GM18858 (cell line): Measurements from ENCODE around the gene CD200R1.
A peak's percentile ranks its signal among the peaks of the same experiment; 100 is the strongest.

ENCODE experiments used
- ATAC-seq: cut with Tn5 transposase; IDR thresholded peaks from one replicate; pipeline ENCODE4 v1.9.1; 2021; ENCODE audit not compliant: unreplicated experiment

The CD200R1 gene

DNA sequence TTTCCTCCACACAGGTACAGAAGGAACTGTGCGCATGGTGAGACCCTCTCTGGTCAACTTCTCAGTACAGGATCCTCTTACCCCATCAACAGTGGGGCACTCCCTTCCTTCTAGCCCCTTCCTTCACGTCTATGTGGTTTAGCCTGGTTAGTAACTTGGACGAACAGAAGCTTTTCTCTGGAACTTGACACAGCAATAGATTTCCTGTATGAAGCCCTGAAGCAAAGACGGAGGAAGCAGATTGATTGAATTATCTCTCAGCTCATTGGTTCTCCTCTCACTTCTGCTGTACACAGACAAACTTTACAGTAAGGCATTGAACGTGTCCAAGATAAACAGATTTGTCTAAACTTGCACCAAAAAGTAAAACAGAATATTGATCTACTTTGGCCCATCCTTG is at the start of gene CD200R1:
TSS of gene CD200R1 (minus strand) at position 210 of the 400 bp plus-strand sequence. CDS start 246 bp downstream, outside the sequence.
- no peak for ATAC-seq

DNA sequence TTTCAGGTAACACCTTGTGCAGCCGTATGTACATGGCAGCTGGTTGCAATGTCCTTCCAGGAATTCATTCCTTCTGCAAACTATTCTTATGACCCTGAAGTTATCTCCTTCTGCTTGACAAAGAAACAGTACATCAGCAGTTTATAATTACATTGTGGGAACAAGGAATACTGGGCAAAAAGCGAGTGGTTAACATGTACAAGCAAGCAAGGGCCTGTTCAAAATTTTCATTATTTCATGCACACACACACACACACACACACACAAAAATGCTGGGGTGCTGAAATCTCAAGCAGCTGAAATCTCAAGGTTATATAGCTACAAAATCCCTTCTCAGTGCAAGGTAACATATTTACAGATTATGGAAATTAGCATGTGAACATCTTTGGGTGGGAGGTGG is 46.6 kb upstream of the CD200R1 start:
- no peak for ATAC-seq

GRCh38 chr3:113019182-113020137 is 44.6 kb upstream of the CD200R1 start:
- ATAC-seq = peak; percentile 89

- no peak for ATAC-seq
Observed at GRCh38 chr3:113018536-113019181, 43.8 kb upstream of the CD200R1 start.

DNA sequence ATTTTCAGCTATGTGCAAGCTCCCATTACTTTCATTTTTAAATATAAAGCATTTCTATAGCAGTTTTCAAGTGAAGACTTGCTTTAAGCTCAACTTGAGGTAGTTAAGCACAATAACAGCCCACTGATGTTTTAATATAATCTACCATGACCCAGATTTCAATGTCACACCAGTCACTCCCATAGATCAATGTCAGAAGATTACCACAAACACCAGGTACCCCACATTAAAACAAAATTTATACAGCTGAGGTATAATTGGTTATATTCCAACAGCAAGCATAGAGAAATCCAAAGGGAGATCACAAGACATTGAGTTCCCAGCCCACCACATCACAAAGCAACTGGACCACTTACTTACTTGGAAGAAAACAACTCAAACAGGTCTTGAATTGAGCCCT is 38.7 kb upstream of the CD200R1 start:
- ATAC-seq = no peak

DNA sequence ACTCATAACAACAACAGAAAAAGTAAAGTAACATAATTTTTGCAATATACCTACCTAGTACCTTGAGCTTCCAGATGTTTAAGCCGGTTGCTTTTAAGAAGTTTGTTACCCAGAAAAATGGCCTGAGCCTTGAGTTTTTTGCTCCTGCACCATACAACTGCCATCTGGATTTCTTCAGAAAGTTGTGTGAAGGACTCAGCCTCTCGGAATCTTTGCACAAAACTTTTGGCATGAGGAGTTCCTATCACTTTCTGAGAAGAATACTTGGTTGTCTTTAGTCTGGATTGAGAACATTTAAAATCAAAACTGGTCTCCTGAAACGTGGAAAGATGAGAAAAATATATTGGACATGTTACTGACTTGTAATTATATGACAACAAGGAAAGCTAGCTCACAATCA is 33.2 kb upstream of the CD200R1 start:
- no peak for ATAC-seq

GRCh38 chr3:113006359-113007056 is 31.6 kb upstream of the CD200R1 start:
- no peak for ATAC-seq

DNA sequence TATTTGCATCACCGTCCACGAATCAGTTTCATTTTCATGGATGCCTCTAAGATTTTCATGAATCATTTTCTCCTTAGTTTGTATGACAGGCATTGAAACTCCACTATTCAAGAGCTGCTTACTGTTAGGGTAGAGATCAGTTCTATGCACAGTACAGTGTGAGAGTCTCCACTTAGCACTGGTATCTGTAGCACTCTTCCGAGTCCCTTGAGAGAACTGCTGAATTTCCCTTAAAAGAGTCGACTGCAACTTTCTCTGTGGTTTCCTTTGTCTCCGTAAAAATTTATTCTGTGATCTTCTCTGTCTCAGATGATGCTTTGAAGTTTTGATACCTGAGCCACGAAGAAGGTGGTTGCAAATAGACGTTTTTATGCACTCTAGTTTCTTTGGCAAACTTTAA is 30.7 kb upstream of the CD200R1 start:
- ATAC-seq = no peak

DNA sequence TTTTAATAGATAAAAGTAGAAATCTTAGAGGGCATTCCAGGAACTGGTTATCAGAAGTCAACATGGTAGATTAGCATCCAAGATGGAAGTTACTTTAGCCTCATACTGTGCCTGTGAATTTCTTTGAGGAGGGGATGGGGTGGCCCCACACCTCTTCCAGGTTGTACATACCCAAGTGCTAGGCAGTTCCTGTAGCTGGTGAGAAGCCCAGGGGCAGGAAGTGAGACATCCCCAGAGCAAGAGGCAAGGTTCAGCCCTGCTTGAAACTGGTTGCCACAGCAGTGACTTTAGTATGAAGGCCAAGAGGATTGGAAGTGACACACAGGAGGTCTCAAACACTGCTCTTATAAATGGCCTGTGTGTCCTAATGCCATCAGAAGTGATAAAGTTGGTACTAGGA is 27.8 kb upstream of the CD200R1 start:
- no peak for ATAC-seq

- ATAC-seq = no peak
Observed at GRCh38 chr3:113002037-113002436, 27.1 kb upstream of the CD200R1 start.

DNA sequence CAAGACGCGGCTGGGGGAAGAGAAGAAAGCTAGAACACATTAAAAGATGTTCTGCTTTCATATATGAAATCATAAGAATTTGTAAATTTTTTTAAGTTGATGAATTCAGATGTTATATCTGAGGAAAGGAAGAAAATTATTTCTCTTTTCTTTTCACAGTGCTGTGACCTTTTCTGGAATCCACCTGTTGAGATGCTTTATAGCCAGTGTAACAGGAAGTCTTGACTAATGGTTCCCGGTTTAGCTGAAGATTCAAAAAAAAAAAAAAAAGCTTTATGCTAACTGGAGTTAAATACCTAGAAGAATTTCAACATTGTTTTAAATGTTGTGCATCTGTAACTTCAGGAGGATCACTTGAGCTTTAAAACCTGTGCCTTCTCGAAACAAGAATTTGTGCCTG is 25.8 kb upstream of the CD200R1 start:
- ATAC-seq = no peak

GRCh38 chr3:112995800-112996199 is 20.9 kb upstream of the CD200R1 start:
- no peak for ATAC-seq

- peak; percentile 78 for ATAC-seq
Observed at GRCh38 chr3:112990672-112991602, 16.0 kb upstream of the CD200R1 start, which contains the start of gene GTPBP8. GTPBP8 (plus strand) TSS chr3:112990984; CDS start chr3:112991000, 16 bp downstream.

GRCh38 chr3:112987710-112988334 is 12.9 kb upstream of the CD200R1 start:
- no peak for ATAC-seq

DNA sequence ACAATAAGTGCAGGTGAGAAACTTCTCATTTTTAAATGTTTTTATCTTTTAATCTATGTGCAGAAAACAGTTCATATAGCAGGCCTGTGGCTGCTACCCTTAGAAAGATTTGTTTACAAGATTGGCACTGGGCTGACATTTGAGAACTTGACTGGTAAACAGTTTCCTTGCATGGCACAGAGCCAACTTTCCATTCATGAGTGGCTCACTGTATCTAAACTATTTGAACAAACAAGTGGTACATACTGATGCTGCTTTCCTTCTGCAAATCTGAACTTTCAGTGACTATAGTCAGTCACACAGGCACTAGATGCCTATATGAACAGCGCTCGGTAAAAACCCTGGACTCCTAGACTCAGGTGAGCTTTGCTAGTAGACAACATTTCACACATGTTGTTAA is 9.6 kb upstream of the CD200R1 start:
- no peak for ATAC-seq

GRCh38 chr3:112982710-112983109 is 7.8 kb upstream of the CD200R1 start:
- no peak for ATAC-seq

DNA sequence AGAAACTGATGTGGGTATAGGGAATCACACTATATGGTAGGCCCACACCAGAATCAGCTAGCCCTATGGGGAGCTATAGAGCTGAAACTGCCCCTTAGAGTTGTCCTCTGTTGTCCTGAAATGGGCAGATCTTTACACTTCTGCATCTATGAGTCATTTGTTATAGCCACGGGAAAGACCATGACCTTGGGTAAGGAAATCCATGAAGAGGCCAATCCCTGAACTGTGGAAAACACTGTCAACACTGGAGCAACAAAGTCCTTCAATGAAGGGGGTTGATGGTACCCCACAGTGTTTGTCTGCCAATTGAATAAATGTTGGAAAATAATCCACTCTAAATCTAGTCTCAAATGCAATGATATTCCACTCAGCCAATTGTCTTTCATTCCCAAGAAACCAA is 5.2 kb upstream of the CD200R1 start:
- ATAC-seq = no peak

GRCh38 chr3:112979244-112979832 is 4.4 kb upstream of the CD200R1 start:
- no peak for ATAC-seq

DNA sequence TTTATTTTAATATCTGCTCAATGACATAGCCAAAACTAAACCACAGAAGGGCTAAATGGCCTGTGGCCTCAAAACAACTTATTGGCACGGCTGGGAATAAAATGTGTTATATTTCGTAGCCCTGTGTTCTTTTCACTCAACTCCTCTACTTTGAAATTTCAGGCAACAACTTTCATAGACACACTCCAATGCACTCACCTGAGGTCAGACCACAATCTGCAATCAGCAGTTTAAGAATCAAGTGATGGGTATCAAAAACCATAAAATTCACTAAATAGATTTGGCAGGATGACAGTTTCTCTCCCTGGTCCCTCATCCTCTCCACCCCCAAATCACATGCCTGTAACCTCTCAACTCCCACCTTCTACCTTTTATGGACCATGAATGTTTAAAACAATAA is 2.0 kb upstream of the CD200R1 start:
- ATAC-seq = no peak

GRCh38 chr3:112976001-112976400 is 1.1 kb upstream of the CD200R1 start:
- ATAC-seq = no peak
